ENCODE measurements around the gene SUGCT. TPM values are rescaled to one million over a fixed set of nuclear protein-coding genes. Genes with fewer than 3 reads are reported as not detected.

The SUGCT gene
- total RNA-seq, 1 experiment from 2014 or later: 9.9 TPM

DNA sequence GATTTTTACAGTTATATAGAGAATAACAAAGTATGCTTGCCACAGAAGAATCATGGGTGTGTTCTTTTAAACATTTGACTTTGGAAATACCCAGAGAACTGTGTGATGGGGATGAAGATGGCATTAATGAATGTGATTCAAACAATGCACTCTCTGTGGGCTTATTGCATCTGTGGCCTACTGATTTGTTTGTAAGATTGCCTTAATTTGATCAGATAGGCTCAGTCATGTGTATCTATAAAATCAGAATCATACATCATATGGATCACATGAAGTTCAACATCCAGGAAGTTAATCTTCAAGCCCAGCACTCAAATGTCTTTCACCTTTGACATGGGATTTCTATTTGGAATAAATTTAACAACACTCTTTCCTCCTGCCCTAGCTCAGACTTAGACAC is 410.9 kb downstream of the SUGCT start:
- DNase-seq: no peak
- CTCF ChIA-PET: no interaction called here
- H3K9me3 Mint-ChIP-seq (ENCODE audit: unreplicated experiment): no peaks in the 10 kb centered on the region
- Histone ChIP-seq H3K27me3 (replicated peaks; ENCODE audit: control insufficient read depth, insufficient read depth, low read length) (no peaks in the 10 kb centered on the region), H3K9me3 (no peaks in the 10 kb centered on the region), H3K4me1 (no peaks in the 10 kb centered on the region), H3K4me3 (ENCODE audit: low read depth, low read length) (no peak overlapping the region), H3K36me3 (ENCODE audit: control insufficient read depth, insufficient read depth, low read length) (no peaks in the 10 kb centered on the region)
- intact Hi-C loops (cut with micrococcal nuclease; ENCODE audit: unreplicated experiment): no loop called here
- no peak overlapping the region for H3K4me3 Mint-ChIP-seq (ENCODE audit: unreplicated experiment)
- BruUV-seq (replicated peaks): no TSS peak
- no peaks in the 10 kb centered on the region for H3K4me1 Mint-ChIP-seq (ENCODE audit: low read depth, unreplicated experiment)
- no peaks in the 10 kb centered on the region for H3K36me3 Mint-ChIP-seq (ENCODE audit: insufficient read depth, unreplicated experiment)
- H3K27me3 Mint-ChIP-seq (ENCODE audit: insufficient read depth, unreplicated experiment): no peaks in the 10 kb centered on the region
- no peak overlapping the region for H3K27ac Mint-ChIP-seq (ENCODE audit: unreplicated experiment)
- POLR2A ChIA-PET: no interaction called here
- TF ChIP-seq, protein P1, sequence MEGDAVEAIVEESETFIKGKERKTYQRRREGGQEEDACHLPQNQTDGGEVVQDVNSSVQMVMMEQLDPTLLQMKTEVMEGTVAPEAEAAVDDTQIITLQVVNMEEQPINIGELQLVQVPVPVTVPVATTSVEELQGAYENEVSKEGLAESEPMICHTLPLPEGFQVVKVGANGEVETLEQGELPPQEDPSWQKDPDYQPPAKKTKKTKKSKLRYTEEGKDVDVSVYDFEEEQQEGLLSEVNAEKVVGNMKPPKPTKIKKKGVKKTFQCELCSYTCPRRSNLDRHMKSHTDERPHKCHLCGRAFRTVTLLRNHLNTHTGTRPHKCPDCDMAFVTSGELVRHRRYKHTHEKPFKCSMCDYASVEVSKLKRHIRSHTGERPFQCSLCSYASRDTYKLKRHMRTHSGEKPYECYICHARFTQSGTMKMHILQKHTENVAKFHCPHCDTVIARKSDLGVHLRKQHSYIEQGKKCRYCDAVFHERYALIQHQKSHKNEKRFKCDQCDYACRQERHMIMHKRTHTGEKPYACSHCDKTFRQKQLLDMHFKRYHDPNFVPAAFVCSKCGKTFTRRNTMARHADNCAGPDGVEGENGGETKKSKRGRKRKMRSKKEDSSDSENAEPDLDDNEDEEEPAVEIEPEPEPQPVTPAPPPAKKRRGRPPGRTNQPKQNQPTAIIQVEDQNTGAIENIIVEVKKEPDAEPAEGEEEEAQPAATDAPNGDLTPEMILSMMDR (IDR thresholded peaks at IDR 0.05; ENCODE audit: insufficient read depth in 1 of 2, low read depth in 1 of 2, low read length in 1 of 2, severe bottlenecking in 1 of 2, unreplicated experiment in 1 of 2): no peak

DNA sequence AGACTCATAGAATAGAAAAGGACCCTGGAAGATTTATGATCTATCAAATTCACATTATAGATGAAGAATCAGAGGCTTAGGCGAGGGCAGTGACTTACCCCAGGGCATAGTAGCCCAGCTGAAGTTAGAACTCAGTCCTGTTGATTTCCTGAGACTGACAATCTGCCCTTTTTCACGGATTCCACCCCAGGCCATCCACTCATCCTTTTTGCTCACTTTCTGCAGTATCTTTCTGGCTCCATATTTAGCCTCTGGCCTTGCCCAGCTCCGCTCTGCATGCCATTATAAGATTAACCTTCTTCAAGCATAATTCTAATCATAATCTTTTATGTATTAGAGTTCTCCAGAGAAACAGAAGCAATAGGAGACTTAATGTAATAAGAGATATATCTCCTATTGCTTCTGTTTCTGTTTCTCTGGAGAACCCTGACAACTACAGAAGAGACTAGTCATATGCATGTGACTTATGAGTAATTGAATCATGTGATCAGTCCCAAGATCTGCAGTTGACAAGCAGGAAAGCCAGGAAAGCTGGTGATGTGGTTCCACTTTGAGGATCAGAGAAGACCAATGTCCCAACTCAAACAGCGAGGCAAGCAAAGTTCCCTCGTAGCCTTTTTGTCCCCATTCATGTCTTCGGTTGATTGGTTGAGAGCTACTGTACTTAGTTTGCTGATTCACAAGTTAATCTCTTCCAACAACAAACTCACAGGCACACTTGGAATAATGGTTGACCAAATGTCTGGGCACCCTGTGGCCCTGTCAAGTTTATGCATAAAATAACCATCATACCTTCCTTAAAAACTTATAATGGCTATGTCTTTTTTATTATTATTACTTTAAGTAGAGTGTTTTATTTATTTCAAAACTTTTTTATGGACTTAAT is 412.1 kb downstream of the SUGCT start:
- no peaks in the 10 kb centered on the region for H3K36me3 ChIP-seq (ENCODE audit: control insufficient read depth, insufficient read depth, low read length)
- ChIA-PET CTCF (no interaction called here), POLR2A (no interaction called here)
- H3K9me3 Mint-ChIP-seq (ENCODE audit: unreplicated experiment): no peaks in the 10 kb centered on the region
- no peaks in the 10 kb centered on the region for H3K9me3 ChIP-seq
- BruUV-seq (replicated peaks): no TSS peak
- intact Hi-C loops (cut with micrococcal nuclease; ENCODE audit: unreplicated experiment): no loop called here
- H3K4me3 Mint-ChIP-seq (ENCODE audit: unreplicated experiment): no peak overlapping the region
- H3K27ac Mint-ChIP-seq (ENCODE audit: unreplicated experiment): no peak overlapping the region
- H3K4me1 Mint-ChIP-seq (ENCODE audit: low read depth, unreplicated experiment): no peaks in the 10 kb centered on the region
- no peaks in the 10 kb centered on the region for H3K4me1 ChIP-seq
- no peaks in the 10 kb centered on the region for H3K27me3 ChIP-seq (replicated peaks; ENCODE audit: control insufficient read depth, insufficient read depth, low read length)
- no peaks in the 10 kb centered on the region for H3K27me3 Mint-ChIP-seq (ENCODE audit: insufficient read depth, unreplicated experiment)
- H3K36me3 Mint-ChIP-seq (ENCODE audit: insufficient read depth, unreplicated experiment): no peaks in the 10 kb centered on the region
- no peak for DNase-seq
- no peak overlapping the region for H3K4me3 ChIP-seq (ENCODE audit: low read depth, low read length)
- TF ChIP-seq, protein P1 (IDR thresholded peaks at IDR 0.05; ENCODE audit: insufficient read depth in 1 of 2, low read depth in 1 of 2, low read length in 1 of 2, severe bottlenecking in 1 of 2, unreplicated experiment in 1 of 2): no peak

GRCh38 chr7:40549372-40550039 is 414.7 kb downstream of the SUGCT start:
- H3K27me3 Mint-ChIP-seq (ENCODE audit: insufficient read depth, unreplicated experiment): no peaks in the 10 kb centered on the region

More at GRCh38 chr7:40549372-40550039, 414.7 kb downstream of the SUGCT start:
- no peaks in the 10 kb centered on the region for H3K9me3 ChIP-seq
- H3K36me3 ChIP-seq (ENCODE audit: control insufficient read depth, insufficient read depth, low read length): no peaks in the 10 kb centered on the region
- DNase-seq: no peak
- H3K4me1 ChIP-seq: no peaks in the 10 kb centered on the region; the same call in 1 of the 2 replicates
- ChIA-PET POLR2A (no interaction called here), CTCF (interaction anchor here (0.6 kb wide), 1 partner anchor 333 kb away, joined by 3 read pairs; no protein-coding TSS in a partner anchor)
- Mint-ChIP-seq H3K4me3 (ENCODE audit: unreplicated experiment) (no peak overlapping the region), H3K36me3 (ENCODE audit: insufficient read depth, unreplicated experiment) (no peaks in the 10 kb centered on the region), H3K9me3 (ENCODE audit: unreplicated experiment) (no peaks in the 10 kb centered on the region), H3K27ac (ENCODE audit: unreplicated experiment) (no peak overlapping the region), H3K4me1 (ENCODE audit: low read depth, unreplicated experiment) (no peaks in the 10 kb centered on the region)
- no TSS peak for BruUV-seq (replicated peaks)
- intact Hi-C loops (cut with micrococcal nuclease; ENCODE audit: unreplicated experiment): no loop called here
- no peaks in the 10 kb centered on the region for H3K27me3 ChIP-seq (replicated peaks; ENCODE audit: control insufficient read depth, insufficient read depth, low read length)
- H3K4me3 ChIP-seq (ENCODE audit: low read depth, low read length): no peak overlapping the region
- TF ChIP-seq, protein P1 (IDR thresholded peaks at IDR 0.05; ENCODE audit: insufficient read depth in 1 of 2, low read depth in 1 of 2, low read length in 1 of 2, severe bottlenecking in 1 of 2, unreplicated experiment in 1 of 2): no peak
